Measurements from ENCODE around the gene SH2D1A.
"Not testable (repeated sequence)": the region's sequence is repeated elsewhere in the genome, so short reads cannot be mapped to it uniquely, and the experiment has no call there.

SH2D1A gene

DNA sequence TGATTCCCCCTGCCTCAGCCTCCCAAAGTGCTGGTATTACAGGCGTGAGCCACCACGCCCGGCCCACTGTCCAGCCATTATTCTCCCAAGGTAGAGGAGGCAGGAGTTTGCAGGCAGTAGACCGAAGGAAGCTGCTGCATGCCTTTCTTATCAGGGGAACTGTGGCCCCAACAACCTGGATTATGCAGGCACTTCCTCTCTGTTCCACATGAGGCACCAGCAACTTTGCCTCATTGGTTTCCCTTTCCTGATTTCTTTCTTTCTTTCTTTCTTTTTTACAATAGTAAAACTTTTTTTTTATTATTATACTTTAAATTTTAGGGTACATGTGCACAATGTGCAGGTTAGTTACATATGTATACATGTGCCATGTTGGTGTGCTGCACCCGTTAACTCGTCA is 62.0 kb downstream of the SH2D1A start:
- H3K4ac ChIP-seq (ENCODE audit: low read depth, low read length); H3K18ac ChIP-seq (ENCODE audit: low read length); H3K79me2 ChIP-seq (ENCODE audit: control insufficient read depth, insufficient read depth, low read length); H3K9ac ChIP-seq (ENCODE audit: low read length); H3K27ac ChIP-seq (ENCODE audit: low read depth, low read length); H4K5ac ChIP-seq (ENCODE audit: low read length); H3K79me1 ChIP-seq (ENCODE audit: low read length); H3K23ac ChIP-seq (ENCODE audit: low read length); H3K4me3 ChIP-seq (ENCODE audit: low read length); H3K27me3 ChIP-seq (ENCODE audit: insufficient read depth, low read length, poor library complexity); H3K4me1 ChIP-seq (ENCODE audit: control insufficient read depth, low read depth, low read length); H2AK5ac ChIP-seq (ENCODE audit: low read length); H4K8ac ChIP-seq (ENCODE audit: low read depth, low read length); H2BK15ac ChIP-seq (replicated peaks; ENCODE audit: low read depth); H2BK5ac ChIP-seq (ENCODE audit: low read length); H2BK120ac ChIP-seq (ENCODE audit: low read depth, low read length); H3K56ac ChIP-seq (ENCODE audit: low read length); H3K36me3 ChIP-seq (ENCODE audit: control insufficient read depth, insufficient read depth, low read length); H3K4me2 ChIP-seq (ENCODE audit: low read length): not testable (repeated sequence)
- peak; percentile 32 for DNase-seq
- WGBS (ENCODE audit: extremely low coverage, insufficient coverage, low lambda C conversion rate), result no CpG with 5 or more reads among the region's 6 CpGs

DNA sequence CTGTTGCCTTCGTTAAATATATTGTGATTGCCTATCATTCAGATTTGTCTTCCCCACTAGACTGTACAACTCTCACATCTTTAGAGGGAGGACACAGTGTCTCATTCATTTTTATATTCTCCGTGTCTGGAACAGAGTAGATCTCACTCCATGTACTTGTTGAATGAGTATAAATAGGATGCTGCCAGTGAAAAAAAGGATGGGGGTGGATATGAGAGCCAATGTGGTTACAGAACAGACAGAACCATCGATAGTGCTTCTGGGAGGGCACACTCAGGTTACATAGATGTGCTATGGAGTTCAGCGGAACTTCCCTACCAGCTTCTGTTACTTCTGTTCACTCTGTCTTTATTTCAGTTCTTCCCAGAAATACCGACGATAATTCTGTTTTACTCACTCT is 66.9 kb downstream of the SH2D1A start:
- Histone ChIP-seq H3K4ac (ENCODE audit: low read depth, low read length) (no peak overlapping the region), H3K79me1 (ENCODE audit: low read length) (no peaks in the 10 kb centered on the region), H2AK5ac (ENCODE audit: low read length) (no peak overlapping the region), H3K4me3 (ENCODE audit: low read length) (no peak overlapping the region), H2BK15ac (replicated peaks; ENCODE audit: low read depth) (no peak overlapping the region), H2BK5ac (ENCODE audit: low read length) (no peak overlapping the region), H3K79me2 (ENCODE audit: control insufficient read depth, insufficient read depth, low read length) (no peaks in the 10 kb centered on the region), H3K56ac (ENCODE audit: low read length) (no peak overlapping the region), H3K18ac (ENCODE audit: low read length) (no peak overlapping the region), H2BK120ac (ENCODE audit: low read depth, low read length) (no peak overlapping the region), H3K9ac (ENCODE audit: low read length) (no peak overlapping the region), H4K5ac (ENCODE audit: low read length) (no peak overlapping the region), H4K8ac (ENCODE audit: low read depth, low read length) (no peak overlapping the region), H3K36me3 (ENCODE audit: control insufficient read depth, insufficient read depth, low read length) (no peaks in the 10 kb centered on the region), H3K4me1 (ENCODE audit: control insufficient read depth, low read depth, low read length) (no peaks in the 10 kb centered on the region), H3K23ac (ENCODE audit: low read length) (no peak overlapping the region), H3K27ac (ENCODE audit: low read depth, low read length) (no peak overlapping the region), H3K27me3 (ENCODE audit: insufficient read depth, low read length, poor library complexity) (no peaks in the 10 kb centered on the region), H3K4me2 (ENCODE audit: low read length) (no peak overlapping the region)
- no CpG with 5 or more reads among the region's 6 CpGs for WGBS (ENCODE audit: extremely low coverage, insufficient coverage, low lambda C conversion rate)
- no peak for DNase-seq

DNA sequence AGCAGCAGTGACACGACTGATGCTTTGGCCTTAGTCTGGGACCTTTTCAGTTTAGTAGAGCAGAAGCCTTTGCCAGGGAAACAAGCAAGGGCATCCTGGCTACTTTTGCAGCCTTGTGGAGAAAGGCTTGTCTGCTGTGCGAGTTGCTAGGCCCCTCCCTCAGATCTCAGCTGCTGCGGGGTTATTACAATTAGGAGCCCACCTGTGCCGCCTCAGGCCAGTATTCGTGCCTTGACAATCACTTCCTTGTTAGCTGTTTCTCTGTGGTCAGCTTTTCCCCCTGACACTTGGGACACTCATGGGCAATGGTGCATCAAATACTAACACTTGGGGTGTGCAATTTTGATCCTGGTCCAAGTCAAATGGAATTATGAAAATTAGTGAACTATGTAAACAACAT is 67.9 kb downstream of the SH2D1A start:
- H3K27ac ChIP-seq (ENCODE audit: low read depth, low read length), result no peak overlapping the region
- H2BK5ac ChIP-seq (ENCODE audit: low read length), result no peak overlapping the region
- WGBS (ENCODE audit: extremely low coverage, insufficient coverage, low lambda C conversion rate), result no CpG with 5 or more reads among the region's 5 CpGs
- no peak overlapping the region for H3K4me3 ChIP-seq (ENCODE audit: low read length)
- no peak overlapping the region for H4K5ac ChIP-seq (ENCODE audit: low read length)
- no peaks in the 10 kb centered on the region for H3K79me2 ChIP-seq (ENCODE audit: control insufficient read depth, insufficient read depth, low read length)
- no peaks in the 10 kb centered on the region for H3K27me3 ChIP-seq (ENCODE audit: insufficient read depth, low read length, poor library complexity)
- H3K9ac ChIP-seq (ENCODE audit: low read length), result no peak overlapping the region
- H3K23ac ChIP-seq (ENCODE audit: low read length), result no peak overlapping the region
- H3K79me1 ChIP-seq (ENCODE audit: low read length), result no peaks in the 10 kb centered on the region
- H3K4ac ChIP-seq (ENCODE audit: low read depth, low read length), result no peak overlapping the region
- no peak overlapping the region for H3K18ac ChIP-seq (ENCODE audit: low read length)
- H4K8ac ChIP-seq (ENCODE audit: low read depth, low read length), result no peak overlapping the region
- DNase-seq, result no peak
- H2BK15ac ChIP-seq (replicated peaks; ENCODE audit: low read depth), result no peak overlapping the region
- H3K4me2 ChIP-seq (ENCODE audit: low read length), result no peak overlapping the region
- H2AK5ac ChIP-seq (ENCODE audit: low read length), result no peak overlapping the region
- H3K4me1 ChIP-seq (ENCODE audit: control insufficient read depth, low read depth, low read length), result no peaks in the 10 kb centered on the region
- no peaks in the 10 kb centered on the region for H3K36me3 ChIP-seq (ENCODE audit: control insufficient read depth, insufficient read depth, low read length)
- no peak overlapping the region for H2BK120ac ChIP-seq (ENCODE audit: low read depth, low read length)
- no peak overlapping the region for H3K56ac ChIP-seq (ENCODE audit: low read length)

DNA sequence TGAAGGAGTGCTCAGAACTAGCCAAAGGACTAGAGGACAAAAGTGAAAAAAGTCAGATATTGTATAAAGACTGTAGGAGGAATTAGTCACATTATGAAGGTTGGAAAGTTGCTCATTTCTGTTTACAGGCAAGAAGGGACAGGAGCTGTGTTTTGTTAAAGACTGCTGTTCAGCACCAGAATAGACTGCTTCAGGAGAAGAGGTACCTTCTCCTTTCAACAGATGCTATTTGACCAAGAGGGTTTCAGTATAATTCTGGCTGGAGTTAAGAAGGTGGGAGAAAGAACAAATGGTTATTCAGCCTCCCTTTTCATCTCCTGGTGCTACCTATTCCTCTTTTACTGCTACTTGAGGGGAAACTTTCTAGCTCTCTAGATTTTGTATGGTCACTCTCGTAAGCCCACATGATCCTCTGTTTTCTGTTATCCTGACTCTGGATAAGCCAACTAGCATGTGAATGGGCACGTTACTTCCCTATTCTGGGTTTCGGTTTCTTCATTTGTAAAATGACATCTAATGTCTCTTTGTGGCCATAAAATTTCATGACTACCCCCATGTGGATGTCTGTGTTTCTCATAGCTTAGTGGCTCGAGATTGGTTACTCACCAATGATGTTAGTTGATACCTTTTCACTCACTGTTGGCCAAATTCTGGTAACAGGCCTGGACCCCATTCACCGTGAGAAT is 68.9 kb downstream of the SH2D1A start:
- Histone ChIP-seq H3K4me1 (ENCODE audit: control insufficient read depth, low read depth, low read length) (no peaks in the 10 kb centered on the region), H2BK120ac (ENCODE audit: low read depth, low read length) (no peak overlapping the region), H3K9ac (ENCODE audit: low read length) (no peak overlapping the region), H3K4me3 (ENCODE audit: low read length) (no peak overlapping the region), H3K79me2 (ENCODE audit: control insufficient read depth, insufficient read depth, low read length) (no peaks in the 10 kb centered on the region), H3K27ac (ENCODE audit: low read depth, low read length) (no peak overlapping the region), H2AK5ac (ENCODE audit: low read length) (no peak overlapping the region), H4K8ac (ENCODE audit: low read depth, low read length) (no peak overlapping the region), H3K27me3 (ENCODE audit: insufficient read depth, low read length, poor library complexity) (no peaks in the 10 kb centered on the region), H3K36me3 (ENCODE audit: control insufficient read depth, insufficient read depth, low read length) (no peaks in the 10 kb centered on the region), H3K18ac (ENCODE audit: low read length) (no peak overlapping the region), H3K56ac (ENCODE audit: low read length) (no peak overlapping the region), H4K5ac (ENCODE audit: low read length) (no peak overlapping the region), H2BK15ac (replicated peaks; ENCODE audit: low read depth) (no peak overlapping the region), H3K4ac (ENCODE audit: low read depth, low read length) (no peak overlapping the region), H3K4me2 (ENCODE audit: low read length) (no peak overlapping the region), H2BK5ac (ENCODE audit: low read length) (no peak overlapping the region), H3K79me1 (ENCODE audit: low read length) (no peaks in the 10 kb centered on the region), H3K23ac (ENCODE audit: low read length) (no peak overlapping the region)
- DNase-seq, result no peak
- no CpG with 5 or more reads among the region's 5 CpGs for WGBS (ENCODE audit: extremely low coverage, insufficient coverage, low lambda C conversion rate)

DNA sequence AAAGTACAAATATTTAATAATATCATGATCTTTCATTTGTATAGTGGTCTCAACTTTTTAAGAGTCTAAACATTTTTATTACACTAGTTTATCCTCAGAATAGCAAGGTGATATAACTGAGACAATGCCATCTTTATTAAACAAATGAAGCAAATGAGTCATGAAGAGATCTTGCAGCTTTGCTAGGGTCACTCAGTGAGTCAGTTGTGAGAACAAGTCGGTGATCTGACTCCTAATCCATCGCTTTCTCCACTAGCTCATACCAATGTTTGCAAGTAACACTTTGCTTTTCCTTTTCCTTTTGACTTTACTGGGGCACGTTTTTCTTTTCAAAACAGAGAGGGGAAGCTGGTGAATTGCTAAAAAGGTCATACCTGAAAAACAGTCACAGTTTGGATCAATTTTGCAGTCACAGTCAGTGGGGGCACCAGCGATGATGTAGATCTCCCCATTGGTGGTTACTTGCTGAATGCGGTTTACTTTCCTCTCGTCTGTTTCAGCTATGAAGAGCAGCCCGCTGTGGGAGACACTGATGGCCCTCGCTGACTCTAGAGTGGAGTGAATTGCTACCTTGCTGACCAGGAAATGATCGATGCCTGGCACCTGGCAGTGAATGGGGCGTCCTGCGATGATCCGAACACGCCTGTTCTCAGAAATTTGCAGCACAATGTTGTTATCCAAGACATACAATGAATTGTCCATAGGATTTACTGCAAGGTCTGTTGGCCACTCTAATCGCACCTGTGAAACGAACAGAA is 75.7 kb downstream of the SH2D1A start:
- no peak overlapping the region for H3K4ac ChIP-seq (ENCODE audit: low read depth, low read length)
- no peaks in the 10 kb centered on the region for H3K27me3 ChIP-seq (ENCODE audit: insufficient read depth, low read length, poor library complexity)
- no peak overlapping the region for H3K27ac ChIP-seq (ENCODE audit: low read depth, low read length)
- H3K56ac ChIP-seq (ENCODE audit: low read length), result no peak overlapping the region
- no peaks in the 10 kb centered on the region for H3K4me1 ChIP-seq (ENCODE audit: control insufficient read depth, low read depth, low read length)
- no peak overlapping the region for H4K8ac ChIP-seq (ENCODE audit: low read depth, low read length)
- H2BK120ac ChIP-seq (ENCODE audit: low read depth, low read length), result no peak overlapping the region
- no peak overlapping the region for H2BK5ac ChIP-seq (ENCODE audit: low read length)
- no peaks in the 10 kb centered on the region for H3K36me3 ChIP-seq (ENCODE audit: control insufficient read depth, insufficient read depth, low read length)
- no peak overlapping the region for H3K4me2 ChIP-seq (ENCODE audit: low read length)
- no peak overlapping the region for H3K9ac ChIP-seq (ENCODE audit: low read length)
- no peak overlapping the region for H2BK15ac ChIP-seq (replicated peaks; ENCODE audit: low read depth)
- WGBS (ENCODE audit: extremely low coverage, insufficient coverage, low lambda C conversion rate), result no CpG with 5 or more reads among the region's 15 CpGs
- H3K79me1 ChIP-seq (ENCODE audit: low read length), result no peaks in the 10 kb centered on the region
- H2AK5ac ChIP-seq (ENCODE audit: low read length), result no peak overlapping the region
- H3K18ac ChIP-seq (ENCODE audit: low read length), result no peak overlapping the region
- peak; percentile 23 for DNase-seq
- H3K23ac ChIP-seq (ENCODE audit: low read length), result no peak overlapping the region
- no peaks in the 10 kb centered on the region for H3K79me2 ChIP-seq (ENCODE audit: control insufficient read depth, insufficient read depth, low read length)
- H4K5ac ChIP-seq (ENCODE audit: low read length), result no peak overlapping the region
- H3K4me3 ChIP-seq (ENCODE audit: low read length), result no peak overlapping the region
